Head of caudate nucleus (tissue), 42 donors: ENCODE results near the gene MKS1.

Source experiments
- DNase-seq, 42 donors: peaks; one replicate each; pipeline versions ENCODE4 v3.0.0 to v3.0.0-alpha.2; 2020 to 2021; ENCODE audit warnings: mixed read lengths in 7 of 42
- intact Hi-C: fragments of 100-400 bp; cut with DNase I; formaldehyde crosslinking; loops from one replicate; pipeline ENCODE4 v1.15.0; 2022

The MKS1 gene

DNA sequence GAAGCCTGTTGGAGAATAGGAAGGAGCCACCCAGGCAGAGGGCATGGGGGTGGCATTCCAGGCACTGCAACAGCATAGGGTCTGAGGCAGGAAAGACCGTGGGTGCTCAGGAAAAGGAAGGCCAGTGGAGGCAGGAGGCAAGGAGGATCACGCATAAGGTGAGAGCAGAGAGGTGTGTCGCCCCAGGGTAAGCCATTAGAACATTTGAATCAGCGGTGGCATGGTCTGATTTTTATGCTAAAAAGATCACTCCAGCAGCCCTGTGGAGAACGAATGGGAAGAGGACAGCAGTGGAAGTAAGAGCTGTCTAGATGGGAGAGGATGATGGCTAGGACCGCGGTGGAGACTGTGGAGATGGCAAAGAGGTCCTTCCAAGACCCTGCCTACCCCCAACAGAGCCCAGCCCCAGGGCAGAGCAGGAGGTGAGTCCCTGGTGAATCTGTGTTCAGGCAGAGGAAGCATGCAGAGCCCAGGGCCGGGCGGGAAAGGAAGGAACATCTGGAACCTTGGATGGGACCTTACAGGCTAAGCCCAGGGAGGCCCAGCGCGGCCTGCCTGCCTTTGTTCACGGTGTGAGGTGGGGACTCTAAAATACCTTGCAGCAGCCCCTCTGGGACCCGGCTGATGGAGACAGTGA, 27.2 kb upstream of the MKS1 start:
- no peak for DNase-seq
- intact Hi-C loops, result no loop called here

DNA sequence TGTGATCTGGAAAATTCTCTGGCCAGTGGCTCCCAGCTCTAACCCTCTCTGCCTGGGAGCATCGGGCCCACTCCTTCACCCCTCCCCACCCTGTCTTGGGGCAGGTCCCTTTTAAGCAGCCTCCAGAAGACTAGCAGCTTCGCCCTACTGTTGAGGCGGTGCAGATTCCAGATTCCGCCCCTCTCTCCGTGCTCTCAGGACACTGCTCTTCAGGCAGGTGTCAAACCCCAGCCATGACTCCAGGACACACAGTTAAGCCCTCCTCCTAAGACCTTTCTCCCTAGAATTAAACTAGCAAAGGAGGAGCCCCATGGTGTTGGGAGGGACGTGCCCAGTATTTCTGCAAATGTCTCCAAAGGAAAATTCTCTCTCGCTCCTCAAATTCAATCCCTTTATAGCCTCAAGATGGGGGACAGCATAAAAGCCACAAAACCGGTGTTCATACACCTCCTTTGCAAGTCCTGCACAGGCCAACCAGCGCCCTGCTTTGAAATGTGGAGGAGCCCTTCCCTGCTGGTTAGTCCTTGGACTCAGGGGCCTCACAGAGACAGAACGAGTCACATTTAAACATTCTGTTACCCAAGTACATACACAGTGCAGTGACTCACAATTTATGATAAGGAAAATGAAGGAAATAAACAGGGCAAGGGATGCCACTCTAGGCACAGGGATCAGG, 26.5 kb upstream of the MKS1 start:
- no peak for DNase-seq
- intact Hi-C loops, result no loop called here

- intact Hi-C loops, result no loop called here
- DNase-seq, result no peak
Observed at GRCh38 chr17:58244963-58245362, 25.9 kb upstream of the MKS1 start.

DNA sequence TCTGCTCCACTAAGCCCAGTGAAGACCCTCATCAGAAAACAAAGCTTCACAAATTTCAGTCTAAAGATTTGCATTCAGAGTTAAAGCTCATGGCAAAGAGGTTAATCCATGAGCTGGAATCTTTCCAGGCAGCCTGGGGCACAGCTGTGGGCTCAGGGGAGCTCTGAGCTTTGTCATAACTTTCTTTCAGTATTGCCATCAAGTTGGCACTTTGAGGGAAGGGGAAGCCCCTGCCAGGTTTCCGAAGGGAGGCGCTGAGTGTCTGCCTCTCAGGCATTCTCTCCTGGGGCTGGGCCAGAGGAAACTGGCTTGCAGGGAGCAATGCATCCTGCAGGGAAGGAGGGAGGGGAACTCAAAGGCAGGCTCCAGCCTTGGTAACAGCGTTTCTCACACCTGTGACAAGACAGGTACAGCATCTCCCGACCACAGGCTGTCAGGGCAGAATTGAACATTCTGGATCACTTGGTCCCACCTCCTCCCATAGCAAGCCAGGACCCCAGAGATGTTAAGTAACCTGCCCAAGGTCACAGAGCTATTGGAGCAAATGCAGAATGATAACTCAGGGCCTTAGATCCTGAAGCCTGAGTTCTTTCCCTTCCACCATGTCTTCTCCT, 23.2 kb upstream of the MKS1 start:
- DNase-seq, result no peak
- intact Hi-C loops, result no loop called here

- DNase-seq, result no peak
- intact Hi-C loops, result no loop called here
Observed at GRCh38 chr17:58239987-58240386, 20.9 kb upstream of the MKS1 start.

GRCh38 chr17:58238147-58238634, 19.1 kb upstream of the MKS1 start, which contains the start of gene LPO:
TSS of gene LPO (plus strand) at chr17:58238584. CDS start at chr17:58242980, 4,396 bp downstream.
- DNase-seq, result no peak
- intact Hi-C loops, result no loop called here

DNA sequence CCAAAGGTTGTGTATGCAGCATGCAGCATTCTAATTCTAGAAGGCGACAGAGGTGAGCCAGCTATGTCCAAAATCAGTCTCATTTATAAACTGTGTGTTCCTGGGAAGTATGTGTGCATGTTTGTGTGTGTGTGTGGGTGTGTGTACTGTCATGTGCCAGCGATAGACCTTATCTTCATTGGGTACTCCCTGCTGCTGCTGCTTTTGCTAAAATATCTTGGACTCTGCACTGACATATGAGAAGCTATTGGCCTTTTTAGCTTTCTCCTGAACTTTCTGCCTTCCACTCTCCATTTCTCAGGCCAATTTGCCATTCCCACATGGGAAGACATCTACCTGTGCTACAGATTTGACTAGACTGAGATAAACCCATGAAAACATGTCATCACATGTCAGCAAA, 17.3 kb upstream of the MKS1 start:
- intact Hi-C loops, result no loop called here
- DNase-seq, result no peak

- intact Hi-C loops, result no loop called here
- no peak for DNase-seq
Observed at GRCh38 chr17:58235821-58236220, 16.8 kb upstream of the MKS1 start.

- intact Hi-C loops, result no loop called here
- no peak for DNase-seq
Observed at GRCh38 chr17:58234512-58234911, 15.5 kb upstream of the MKS1 start.

DNA sequence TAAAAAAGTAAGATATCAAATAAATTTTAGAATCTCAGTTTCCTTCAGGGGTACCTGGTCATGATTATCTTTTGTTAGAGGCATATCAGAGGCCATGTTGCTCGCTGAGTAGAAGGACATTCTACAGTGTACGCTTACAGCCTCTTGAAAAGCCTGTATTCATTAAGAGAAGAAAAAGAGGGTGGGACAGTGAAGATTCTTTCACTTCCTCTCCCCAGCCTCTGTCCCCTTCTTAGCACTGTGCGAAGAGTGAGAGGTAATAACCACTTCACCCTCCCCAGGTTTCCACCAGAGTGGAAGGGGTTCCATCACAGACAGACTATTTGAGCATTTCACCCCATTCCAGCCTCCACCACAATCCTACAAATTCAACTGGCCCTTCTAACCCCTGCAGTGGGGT, 14.5 kb upstream of the MKS1 start:
- intact Hi-C loops, result no loop called here
- DNase-seq, result no peak

- intact Hi-C loops, result no loop called here
- peak; percentile 14 to 93 (median 70) for DNase-seq
Observed at GRCh38 chr17:58232707-58233156, 13.7 kb upstream of the MKS1 start.

DNA sequence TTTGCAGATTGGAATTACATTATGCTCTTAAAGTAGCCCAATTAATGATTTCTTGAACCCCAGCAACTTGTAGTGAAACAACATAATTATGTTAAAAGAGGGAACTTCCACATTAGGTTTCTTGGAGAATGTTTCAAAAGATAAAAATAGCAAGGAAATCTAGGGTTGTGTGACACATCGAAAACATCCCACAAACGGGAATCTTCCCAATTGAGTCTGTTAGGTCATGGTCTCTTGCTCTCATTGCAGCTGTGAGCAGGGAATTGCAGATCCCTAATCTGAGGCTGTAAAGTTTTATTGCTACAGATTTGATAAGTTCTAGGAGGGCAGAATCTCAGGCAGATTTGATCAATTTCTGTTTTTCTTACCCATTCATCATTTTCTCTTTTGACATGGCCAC, 12.6 kb upstream of the MKS1 start:
- DNase-seq, result no peak
- intact Hi-C loops, result no loop called here

DNA sequence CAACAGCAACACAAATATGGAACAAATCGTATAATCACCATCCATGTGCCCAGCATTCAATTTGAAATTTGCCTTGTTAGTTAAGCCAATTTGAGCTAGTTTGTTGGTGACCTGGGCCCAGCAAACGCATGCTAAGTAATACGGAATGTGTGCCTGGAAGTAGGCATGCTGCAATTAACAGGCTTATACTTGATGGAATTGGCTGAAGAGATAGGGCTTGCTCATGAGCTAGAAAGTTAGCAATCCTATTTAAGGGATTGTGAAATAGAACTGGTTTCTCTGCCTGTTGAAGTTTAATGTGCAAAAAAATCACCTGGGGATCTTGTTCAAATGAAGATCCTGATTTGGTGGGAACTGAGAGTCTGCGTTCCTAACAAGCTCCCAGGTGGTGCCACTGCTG, 10.8 kb upstream of the MKS1 start:
- intact Hi-C loops, result no loop called here
- DNase-seq, result no peak

- intact Hi-C loops, result no loop called here
- no peak for DNase-seq
Observed at GRCh38 chr17:58229384-58229783, 10.3 kb upstream of the MKS1 start.

DNA sequence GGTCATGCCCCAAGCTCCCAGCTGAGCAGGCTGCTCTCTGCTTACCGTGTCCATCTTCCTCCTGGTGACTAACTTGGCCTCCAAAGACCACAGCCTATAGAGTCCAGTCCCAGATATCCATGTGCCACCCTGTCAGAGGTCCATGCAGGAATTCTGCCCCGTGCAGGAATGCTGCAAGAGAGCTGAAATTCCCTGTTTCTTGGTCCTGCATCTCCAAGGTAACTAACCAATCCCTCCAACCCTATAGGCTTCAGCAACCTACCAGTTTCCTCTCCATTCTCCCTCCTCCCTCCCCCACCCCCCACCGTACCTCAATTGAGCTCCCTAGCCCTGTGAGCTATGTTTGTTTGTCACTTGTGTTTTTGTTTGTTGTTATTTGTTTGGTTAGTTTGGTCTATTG, 9.6 kb upstream of the MKS1 start:
- intact Hi-C loops, result no loop called here

GRCh38 chr17:58227733-58228132, 8.7 kb upstream of the MKS1 start:
- intact Hi-C loops, result no loop called here
- DNase-seq, result no peak

More for the DNA sequence above, 9.6 kb upstream of the MKS1 start:
- no peak for DNase-seq

DNA sequence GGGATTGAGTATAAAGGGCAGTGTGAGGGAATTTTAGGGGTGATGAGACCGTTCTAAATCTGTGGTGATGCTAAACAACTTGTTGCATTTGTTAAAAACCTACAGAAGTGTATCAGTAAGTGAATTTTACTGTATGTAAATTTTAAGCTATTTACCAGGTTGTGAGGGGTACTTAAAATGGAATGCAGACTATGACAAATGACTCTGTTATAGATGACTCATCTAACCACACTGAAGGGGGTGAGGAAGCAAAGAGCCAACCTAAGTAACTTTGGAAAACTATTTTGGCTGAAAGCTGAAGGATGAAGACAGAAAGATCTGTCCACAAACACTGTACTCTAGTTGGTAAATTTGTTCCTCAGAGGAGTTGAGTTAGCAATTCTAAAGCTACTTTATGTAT, 5.3 kb upstream of the MKS1 start:
- no peak for DNase-seq
- intact Hi-C loops, result no loop called here

DNA sequence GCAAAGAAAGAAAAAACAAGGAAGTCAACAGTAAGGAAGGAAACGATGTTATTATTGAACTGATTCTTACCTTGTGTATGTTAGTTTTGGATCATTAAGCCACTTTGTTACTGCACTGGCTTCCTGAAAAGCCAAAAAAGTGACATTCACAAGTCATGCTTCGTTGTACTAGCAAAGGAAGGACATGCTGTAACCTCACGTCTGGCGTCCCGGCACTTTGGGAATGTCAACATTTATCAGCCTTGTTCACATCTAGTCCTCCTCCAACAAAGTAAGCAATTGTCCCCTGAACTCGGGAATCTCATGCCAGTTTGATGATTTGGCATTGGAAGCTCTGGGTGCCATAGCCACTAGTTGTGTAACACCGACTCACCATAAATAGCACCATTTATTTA, 731 bp upstream of the MKS1 start:
- intact Hi-C loops, result no loop called here
- peak in 4 of 42 donors; percentile 6 to 38 (median 14) for DNase-seq

GRCh38 chr17:58217766-58218165, 1.3 kb downstream of the MKS1 start:
- DNase-seq, result no peak
- intact Hi-C loops, result no loop called here

DNA sequence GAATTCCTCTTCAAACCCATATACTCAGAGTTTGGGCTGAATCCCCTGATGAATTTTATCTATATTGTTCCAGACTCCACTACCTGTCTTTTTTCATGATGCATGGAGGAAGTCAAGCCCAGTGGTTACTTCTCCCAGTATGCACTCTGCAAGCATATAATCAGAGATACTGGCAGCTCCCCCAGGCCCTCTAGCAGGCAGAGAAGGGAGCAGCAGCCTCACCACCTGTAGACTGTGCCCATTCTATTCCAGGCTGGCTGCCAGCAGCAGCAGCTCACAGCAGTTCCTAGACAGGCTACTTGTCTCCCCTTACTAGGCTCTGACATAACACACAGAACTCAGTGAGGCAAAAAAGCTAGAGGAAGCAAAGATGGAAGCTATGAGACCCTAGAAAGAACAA, 3.4 kb downstream of the MKS1 start:
- no peak for DNase-seq
- intact Hi-C loops, result no loop called here

DNA sequence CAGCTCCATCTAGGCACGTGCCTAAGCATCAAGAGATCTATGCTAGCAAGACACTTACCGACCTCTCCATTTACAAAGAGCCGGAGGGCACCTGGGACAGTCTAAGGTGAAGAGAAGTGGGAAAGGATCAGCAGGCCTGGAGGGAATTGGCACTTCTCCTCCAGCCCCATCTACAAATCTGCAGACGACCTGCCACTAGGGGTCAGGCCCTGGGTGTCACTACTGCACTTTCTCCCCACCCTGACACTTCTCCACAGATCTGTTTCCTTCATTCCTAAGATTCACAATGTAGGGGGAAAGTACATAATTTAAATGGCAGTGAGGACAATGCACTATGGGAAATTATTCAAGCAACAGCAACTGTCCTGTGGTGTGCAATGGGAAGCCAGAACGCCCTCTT, 8.1 kb downstream of the MKS1 start:
- no peak for DNase-seq
- intact Hi-C loops, result no loop called here
